ENCODE measurements around the gene PLCB3. TPM values are rescaled to one million over a fixed set of nuclear protein-coding genes. Genes with fewer than 3 reads are reported as not detected.

Gene PLCB3
- total RNA-seq, 1 experiment from 2014 or later: 41.2 TPM

GRCh38 chr11:64263947-64264317, 12.6 kb downstream of the PLCB3 start:
- no peak for DNase-seq (ENCODE audit: low read depth, low spot score)
- Histone ChIP-seq H3K36me3 (ENCODE audit: control insufficient read depth, insufficient read depth, low read length) (no peaks in the 10 kb centered on the region), H3K4me3 (ENCODE audit: low read depth in 2 of 2, low read length in 2 of 2) (no peak overlapping the region), H3K4me1 (ENCODE audit: control insufficient read depth, insufficient read depth, low read length) (peaks cover 13% of the 10 kb centered on the region), H3K27me3 (ENCODE audit: control insufficient read depth, insufficient read depth, low read length) (no peaks in the 10 kb centered on the region), H3K9me3 (ENCODE audit: control insufficient read depth, insufficient read depth, low read depth, low read length) (no peaks in the 10 kb centered on the region), H3K27ac (ENCODE audit: low read length) (no peak overlapping the region)
- CTCF ChIA-PET: no interaction called here
- ATAC-seq: no peak
- intact Hi-C loops (cut with micrococcal nuclease; ENCODE audit: unreplicated experiment): no loop called here
- TF ChIP-seq REST (IDR thresholded peaks at IDR 0.05; ENCODE audit: insufficient read depth in 1 of 2, low read depth in 2 of 2, low read length in 1 of 2) (no peak), SIN3A (IDR thresholded peaks at IDR 0.05; ENCODE audit: borderline replicate concordance, insufficient read depth, low read depth, low read length) (no peak), CTCF (IDR thresholded peaks at IDR 0.05) (no peak)
- POLR2A ChIA-PET: interaction anchor here (0.6 kb wide), 2 partner anchors 13 to 1032 kb away, joined by 3 to 9 read pairs; no protein-coding TSS in a partner anchor
- in situ Hi-C loops (cut with HindIII; ENCODE audit: low pct_unique_long_range_greater_than_20kb, low sequenced_read_pairs): no loop called here
- BruUV-seq (replicated peaks): no TSS peak

GRCh38 chr11:64264371-64264852, 13.1 kb downstream of the PLCB3 start:
- BruUV-seq (replicated peaks): no TSS peak
- in situ Hi-C loops (cut with HindIII; ENCODE audit: low pct_unique_long_range_greater_than_20kb, low sequenced_read_pairs) (no loop called here), intact Hi-C loops (cut with micrococcal nuclease; ENCODE audit: unreplicated experiment) (no loop called here)
- no peak for ATAC-seq
- ChIA-PET POLR2A (interaction anchor here (0.6 kb wide), 1 partner anchor 1032 kb away, joined by 9 read pairs; no protein-coding TSS in a partner anchor), CTCF (no interaction called here)
- no peaks in the 10 kb centered on the region for H3K27me3 ChIP-seq (ENCODE audit: control insufficient read depth, insufficient read depth, low read length)
- H3K27ac ChIP-seq (ENCODE audit: low read length): no peak overlapping the region
- TF ChIP-seq CTCF (IDR thresholded peaks at IDR 0.05) (no peak), SIN3A (IDR thresholded peaks at IDR 0.05; ENCODE audit: borderline replicate concordance, insufficient read depth, low read depth, low read length) (no peak), REST (IDR thresholded peaks at IDR 0.05; ENCODE audit: insufficient read depth in 1 of 2, low read depth in 2 of 2, low read length in 1 of 2) (no peak), TCF7L2 (IDR thresholded peaks at IDR 0.05; ENCODE audit: low read depth, low read length) (no peak), POLR2AphosphoS5 (IDR thresholded peaks at IDR 0.05; ENCODE audit: low read depth, low read length) (no peak)
- H3K4me1 ChIP-seq (ENCODE audit: control insufficient read depth, insufficient read depth, low read length): peaks cover 16% of the 10 kb centered on the region
- H3K9me3 ChIP-seq (ENCODE audit: control insufficient read depth, insufficient read depth, low read depth, low read length): no peaks in the 10 kb centered on the region
- H3K36me3 ChIP-seq (ENCODE audit: control insufficient read depth, insufficient read depth, low read length): no peaks in the 10 kb centered on the region
- no peak for DNase-seq (ENCODE audit: low read depth, low spot score)
- no peak overlapping the region for H3K4me3 ChIP-seq (ENCODE audit: low read depth in 2 of 2, low read length in 2 of 2)

All from Panc1 (cell line).